GM23248 (cell line): ENCODE data around the gene CDH13. TPM values are rescaled to one million over a fixed set of nuclear protein-coding genes. Genes with fewer than 3 reads are reported as not detected.

Source experiments
- DNase-seq: peaks from one replicate; pipeline ENCODE4 v3.0.0-alpha.2; 2015
- H2AFZ ChIP-seq: fragments of 200-600 bp; sonication (generic); 2 replicates; pipeline ENCODE4 v1.6.1; 2016; ENCODE audit warnings: antibody characterized with exemption
- H3F3A ChIP-seq: fragments of 200-600 bp; sonication (generic); 2 replicates; pipeline ENCODE4 v1.6.1; 2016; ENCODE audit warnings: mild to moderate bottlenecking, antibody characterized with exemption, mixed run types; ENCODE audit not compliant: insufficient read depth
- H3K27ac ChIP-seq: fragments of 200-600 bp; sonication (generic); 2 replicates; pipeline ENCODE4 v1.5.1; 2016; ENCODE audit warnings: mild to moderate bottlenecking
- H3K27me3 ChIP-seq: fragments of 200-600 bp; sonication (generic); replicated peaks from 2 replicates; pipeline ENCODE4 v1.6.1; 2016; ENCODE audit warnings: mild to moderate bottlenecking; ENCODE audit not compliant: insufficient read depth
- H3K36me3 ChIP-seq: fragments of 200-600 bp; sonication (generic); 2 replicates; pipeline ENCODE4 v1.6.1; 2016; ENCODE audit warnings: low read depth, mild to moderate bottlenecking
- H3K4me1 ChIP-seq: fragments of 200-600 bp; sonication (generic); 2 replicates; pipeline ENCODE4 v1.6.1; 2016; ENCODE audit warnings: mild to moderate bottlenecking; ENCODE audit not compliant: insufficient read depth
- H3K4me2 ChIP-seq: fragments of 200-600 bp; sonication (generic); one replicate; pipeline ENCODE4 v1.6.1; 2016; ENCODE audit warnings: mild to moderate bottlenecking; ENCODE audit not compliant: unreplicated experiment
- H3K4me3 ChIP-seq: fragments of 200-600 bp; sonication (generic); 2 replicates; pipeline ENCODE4 v1.5.1; 2016; ENCODE audit warnings: mild to moderate bottlenecking
- H3K79me2 ChIP-seq: fragments of 200-600 bp; sonication (generic); 2 replicates; pipeline ENCODE4 v1.6.1; 2016; ENCODE audit warnings: mild to moderate bottlenecking; ENCODE audit not compliant: insufficient read depth
- H3K9ac ChIP-seq: fragments of 200-600 bp; sonication (generic); 2 replicates; pipeline ENCODE4 v1.6.1; 2016; ENCODE audit warnings: mild to moderate bottlenecking
- H3K9me2 ChIP-seq: fragments of 200-600 bp; sonication (generic); 2 replicates; pipeline ENCODE4 v1.6.1; 2016; ENCODE audit warnings: mixed run types, mild to moderate bottlenecking, moderate library complexity; ENCODE audit not compliant: insufficient read depth
- H3K9me3 ChIP-seq: fragments of 200-600 bp; sonication (generic); one replicate; pipeline ENCODE4 v1.6.1; 2017; ENCODE audit warnings: low read depth
- H4K20me1 ChIP-seq: fragments of 200-600 bp; sonication (generic); 2 replicates; pipeline ENCODE4 v1.6.0; 2016; ENCODE audit not compliant: insufficient read depth
- EZH2 ChIP-seq: fragments of 200-600 bp; sonication (generic); IDR thresholded peaks from 2 replicates; pipeline ENCODE4 v1.6.1; 2018; ENCODE audit warnings: antibody characterized with exemption, mild to moderate bottlenecking; ENCODE audit not compliant: insufficient read depth, poor library complexity, severe bottlenecking
- EZH2phosphoT487 ChIP-seq: fragments of 200-600 bp; sonication (generic); IDR thresholded peaks from 2 replicates; pipeline ENCODE4 v1.6.1; 2018; ENCODE audit warnings: antibody characterized with exemption, moderate library complexity, mild to moderate bottlenecking, low read depth; ENCODE audit not compliant: insufficient read depth
- WGBS, 2 experiments: methylation state at CpG; one replicate each; pipeline ENCODE4 v1.1.6; 2015 to 2017; ENCODE audit warnings: low lambda C conversion rate in 2 of 2, low coverage in 1 of 2; ENCODE audit errors: missing lambda C conversion rate in 2 of 2; 5-methylcytosine and 5-hydroxymethylcytosine counted together
- in situ Hi-C: fragments of 300-500 bp; cut with MboI; formaldehyde crosslinking; loops from 2 replicates; pipeline ENCODE4 v1.15.0; 2020
- polyA plus RNA-seq: library from polyadenylated mRNA; unstranded; fragments of >200 nt; fragmentation: Nextera tagmentation; extraction: Ambion mirVana; gene quantifications from 2 replicates; pipeline ENCODE4 v1.2.1, GENCODE V29; 2016
- total RNA-seq: library from RNA; depleted of rRNA; stranded (reverse); fragments of >200 nt; shearing (Covaris generic); gene quantifications from 2 replicates; pipeline ENCODE4 v1.2.3, GENCODE V29; 2014

CDH13 gene
- total and polyA plus RNA-seq, 2 experiments from 2014 or later = 51.0 to 52.8 TPM

- Histone ChIP-seq H3K4me1 (0 out of 2 replicates have a peak, but pooled peaks cover 8% of the 10 kb centered on the region), H3K9me3 (no peaks in the 10 kb centered on the region), H3K36me3 (no peaks in the 10 kb centered on the region), H3K27me3 (no peaks in the 10 kb centered on the region), H3K4me2 (no peak overlapping the region), H3K9me2 (no peaks in the 10 kb centered on the region), H3K27ac (no peak overlapping the region), H3K79me2 (no peaks in the 10 kb centered on the region), H3F3A (no peaks in the 10 kb centered on the region), H3K4me3 (no peak overlapping the region), H3K9ac (no peak overlapping the region), H4K20me1 (no peaks in the 10 kb centered on the region), H2AFZ (no peak overlapping the region)
- 90 to 91% methylated on average over 6 of the region's 6 CpGs for WGBS, 2 experiments
- in situ Hi-C loops = no loop called here
- TF ChIP-seq EZH2 (no peak), EZH2phosphoT487 (no peak)
- no peak for DNase-seq
Measured at GRCh38 chr16:83743720-83744119, 1117.0 kb downstream of the CDH13 start.

GRCh38 chr16:83744441-83744981 is 1117.7 kb downstream of the CDH13 start:
- TF ChIP-seq EZH2phosphoT487 = no peak
- TF ChIP-seq EZH2 = no peak
- in situ Hi-C loops = no loop called here
- Histone ChIP-seq H3K4me1 (0 out of 2 replicates have a peak, but pooled peaks cover 8% of the 10 kb centered on the region), H3K9me3 (no peaks in the 10 kb centered on the region), H3K27me3 (no peaks in the 10 kb centered on the region), H3K79me2 (no peaks in the 10 kb centered on the region), H3K9ac (no peak overlapping the region), H3K4me3 (no peak overlapping the region), H3K36me3 (no peaks in the 10 kb centered on the region), H4K20me1 (no peaks in the 10 kb centered on the region), H3K27ac (no peak overlapping the region), H3K4me2 (peak overlapping the region; percentile 3), H3K9me2 (no peaks in the 10 kb centered on the region), H2AFZ (no peak overlapping the region), H3F3A (no peaks in the 10 kb centered on the region)
- 29 to 33% methylated on average over 12 of the region's 12 CpGs for WGBS, 2 experiments
- DNase-seq = peak; percentile 53

- Histone ChIP-seq H3F3A (no peaks in the 10 kb centered on the region), H3K79me2 (no peaks in the 10 kb centered on the region), H3K4me2 (no peak overlapping the region), H3K36me3 (no peaks in the 10 kb centered on the region), H3K4me1 (0 out of 2 replicates have a peak, but pooled peaks cover 8% of the 10 kb centered on the region), H3K27me3 (no peaks in the 10 kb centered on the region), H3K27ac (no peak overlapping the region), H4K20me1 (no peaks in the 10 kb centered on the region), H3K9me2 (no peaks in the 10 kb centered on the region), H2AFZ (no peak overlapping the region), H3K9me3 (no peaks in the 10 kb centered on the region), H3K9ac (no peak overlapping the region), H3K4me3 (no peak overlapping the region)
- TF ChIP-seq EZH2phosphoT487 (no peak), EZH2 (no peak)
- in situ Hi-C loops = no loop called here
- no peak for DNase-seq
Measured at GRCh38 chr16:83746611-83747010, 1119.8 kb downstream of the CDH13 start.

- no peak for DNase-seq
- no peaks in the 10 kb centered on the region for H3K9me2 ChIP-seq
- no peaks in the 10 kb centered on the region for H3K36me3 ChIP-seq
- H2AFZ ChIP-seq = no peak overlapping the region
- H3K4me3 ChIP-seq = no peak overlapping the region
- H3K4me2 ChIP-seq = no peak overlapping the region
- no peaks in the 10 kb centered on the region for H3K79me2 ChIP-seq
- H3K9me3 ChIP-seq = no peaks in the 10 kb centered on the region
- WGBS, 2 experiments = 77 to 78% methylated on average over 3 of the region's 3 CpGs
- TF ChIP-seq EZH2 = no peak
- no peak for TF ChIP-seq EZH2phosphoT487
- no peaks in the 10 kb centered on the region for H3K27me3 ChIP-seq
- H4K20me1 ChIP-seq = no peaks in the 10 kb centered on the region
- H3K9ac ChIP-seq = no peak overlapping the region
- in situ Hi-C loops = no loop called here
- no peak overlapping the region for H3K27ac ChIP-seq
- no peaks in the 10 kb centered on the region for H3F3A ChIP-seq
- H3K4me1 ChIP-seq = 0 out of 2 replicates have a peak, but pooled peaks cover 8% of the 10 kb centered on the region
Measured at GRCh38 chr16:83747936-83748335, 1121.2 kb downstream of the CDH13 start.

GRCh38 chr16:83755391-83755790 is 1128.6 kb downstream of the CDH13 start:
- Histone ChIP-seq H3K36me3 (no peaks in the 10 kb centered on the region), H3K4me3 (no peak overlapping the region), H3K27ac (no peak overlapping the region), H3K27me3 (no peaks in the 10 kb centered on the region), H3K9me2 (no peaks in the 10 kb centered on the region), H3K4me1 (no peaks in the 10 kb centered on the region), H3K9me3 (no peaks in the 10 kb centered on the region), H3F3A (no peaks in the 10 kb centered on the region), H3K4me2 (no peak overlapping the region), H4K20me1 (no peaks in the 10 kb centered on the region), H3K9ac (no peak overlapping the region), H2AFZ (no peak overlapping the region), H3K79me2 (no peaks in the 10 kb centered on the region)
- in situ Hi-C loops = no loop called here
- TF ChIP-seq EZH2phosphoT487 (no peak), EZH2 (no peak)
- DNase-seq = no peak
